NCI-H526 (cell line): ENCODE results near the gene APH1B.

Experiments used
- DNase-seq, 2 experiments: peaks; one replicate each; lab custom pipeline; 2025; lab: John Stamatoyannopoulos, UW

APH1B gene

GRCh38 chr15:63354821-63355650 is 77.6 kb downstream of the APH1B start:
- DNase-seq = peak in 1 of 2 experiments; percentile 14

- no peak for DNase-seq
Observed at GRCh38 chr15:63357061-63357460, 79.7 kb downstream of the APH1B start.

- DNase-seq = no peak
Observed at GRCh38 chr15:63357731-63358130, 80.3 kb downstream of the APH1B start.

GRCh38 chr15:63358241-63359029 is 81.0 kb downstream of the APH1B start:
- DNase-seq = no peak
